ENCODE data around the gene CASP3. TPM values are rescaled to one million over a fixed set of nuclear protein-coding genes. Genes with fewer than 3 reads are reported as not detected.
"Not testable (repeated sequence)": the region's sequence is repeated elsewhere in the genome, so short reads cannot be mapped to it uniquely, and the experiment has no call there.

The CASP3 gene
- polyA plus RNA-seq, 3 donors = 30.8 to 32.5 (median 32.4) TPM

DNA sequence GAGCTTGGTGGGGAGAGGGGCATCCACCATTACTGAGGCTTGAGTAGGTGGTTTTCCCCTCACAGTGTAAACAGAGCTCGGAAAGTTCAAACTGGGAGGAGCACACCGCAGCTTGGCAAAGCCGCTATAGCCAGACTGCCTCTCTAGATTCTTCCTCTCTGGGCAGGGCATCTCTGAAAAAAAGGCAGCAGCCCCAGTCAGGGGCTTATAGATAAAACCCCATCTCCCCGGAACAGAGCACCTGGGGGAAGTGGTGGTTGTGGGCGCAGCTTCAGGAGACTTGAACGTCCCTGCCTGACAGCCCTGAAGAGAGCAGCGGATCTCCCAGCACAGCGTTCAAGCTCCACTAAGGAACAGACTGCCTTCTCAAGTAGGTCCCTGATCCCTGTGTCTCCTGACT is 48.3 kb downstream of the CASP3 start:
- DNase-seq = not testable (repeated sequence)

GRCh38 chr4:184599492-184600135 is 49.6 kb downstream of the CASP3 start:
- no peak for DNase-seq

GRCh38 chr4:184598753-184599491 is 50.3 kb downstream of the CASP3 start:
- DNase-seq = no peak

GRCh38 chr4:184596617-184597185 is 52.5 kb downstream of the CASP3 start:
- no peak for DNase-seq

DNA sequence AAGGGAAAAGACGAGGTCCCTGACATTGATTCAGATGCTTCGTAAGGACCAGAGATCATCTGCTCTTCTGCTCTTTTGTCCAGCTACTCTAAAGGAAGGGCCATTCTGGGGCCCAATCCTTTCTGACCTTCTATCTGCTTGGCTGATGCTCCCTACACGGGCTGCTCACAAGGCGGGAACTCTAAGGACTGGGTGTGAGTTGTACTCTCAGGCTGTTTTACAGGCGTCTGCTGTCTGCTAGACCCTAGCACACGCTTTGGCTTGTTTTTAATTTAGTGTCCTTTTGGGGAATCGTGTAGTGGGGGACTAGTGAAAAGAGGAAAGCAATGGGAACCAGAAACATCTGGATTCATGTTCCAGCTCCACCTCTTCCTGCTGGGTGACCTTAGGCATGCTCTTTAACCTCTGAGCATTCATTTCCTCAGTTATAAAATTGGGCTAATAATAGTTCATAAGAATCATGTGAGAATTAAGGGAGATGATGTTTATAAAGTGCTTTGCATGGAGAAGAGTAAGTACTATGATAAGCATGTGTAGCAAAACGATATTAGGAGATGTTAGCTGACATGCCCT is 53.1 kb downstream of the CASP3 start:
- no peak for DNase-seq

- no peak for DNase-seq
Measured at GRCh38 chr4:184595430-184595829, 53.8 kb downstream of the CASP3 start.

- DNase-seq = no peak
Measured at GRCh38 chr4:184593461-184593860, 55.8 kb downstream of the CASP3 start.

DNA sequence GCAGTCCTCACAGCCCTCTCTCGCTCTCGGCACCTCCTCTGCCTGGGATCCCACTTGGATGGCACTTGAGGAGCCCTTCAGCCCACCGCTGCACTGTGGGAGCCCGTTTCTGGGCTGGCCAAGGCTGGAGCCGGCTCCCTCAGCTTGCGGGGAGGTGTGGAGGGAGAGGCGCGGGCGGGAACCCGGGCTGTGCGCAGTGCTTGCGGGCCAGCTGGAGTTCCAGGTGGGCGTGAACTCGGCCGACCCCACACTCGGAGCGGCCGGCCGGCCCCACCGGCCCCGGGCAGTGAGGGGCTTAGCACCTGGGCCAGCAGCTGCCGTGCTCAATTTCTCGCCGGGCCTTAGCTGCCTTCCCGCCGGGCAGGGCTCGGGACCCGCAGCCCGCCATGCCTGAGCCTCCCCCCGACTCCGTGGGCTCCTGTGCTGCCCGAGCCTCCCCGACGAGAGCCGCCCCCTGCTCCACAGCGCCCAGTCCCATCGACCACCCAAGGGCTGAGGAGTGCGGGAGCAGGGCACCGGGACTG is 57.4 kb downstream of the CASP3 start:
- DNase-seq = not testable (repeated sequence)

GRCh38 chr4:184591070-184591677 is 58.1 kb downstream of the CASP3 start:
- no peak for DNase-seq

DNA sequence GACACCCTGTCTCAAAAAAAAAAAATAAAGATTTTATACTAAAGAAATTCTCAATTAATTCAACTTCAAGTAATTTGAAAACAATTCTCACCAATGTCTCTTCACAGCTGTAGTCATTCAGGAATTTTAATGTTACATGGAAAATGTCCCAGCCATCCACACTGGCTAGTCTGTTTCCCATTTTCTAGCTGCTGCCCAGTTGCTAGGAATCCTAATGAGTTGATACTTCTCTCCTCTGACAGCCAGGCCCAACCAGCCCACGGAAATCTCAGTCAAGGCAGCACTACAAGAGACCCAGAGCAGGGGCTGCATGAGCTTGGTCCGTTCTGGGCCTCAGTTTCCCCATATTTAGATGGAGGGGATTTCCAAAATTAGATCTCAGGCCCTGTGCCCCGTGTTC is 59.1 kb downstream of the CASP3 start:
- no peak for DNase-seq

DNA sequence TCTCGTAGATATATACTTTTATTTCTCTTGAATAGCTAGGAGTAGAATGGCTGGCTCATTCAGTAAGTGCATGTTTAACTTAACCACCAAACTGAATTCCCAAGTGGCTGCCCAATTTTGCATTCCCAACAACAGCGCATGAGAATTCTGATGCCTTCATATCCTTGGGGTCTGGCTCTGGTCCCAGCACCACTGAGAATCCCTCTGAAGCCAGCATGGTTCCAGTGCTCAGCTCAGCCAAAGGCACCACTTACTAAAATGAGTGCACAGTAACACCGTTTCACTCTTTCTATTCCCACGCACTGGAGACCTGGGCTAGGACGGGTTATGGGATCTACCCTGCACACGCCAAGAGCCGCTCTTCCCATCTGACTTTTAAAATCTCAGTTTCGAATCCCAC is 60.4 kb downstream of the CASP3 start:
- DNase-seq = no peak

DNA sequence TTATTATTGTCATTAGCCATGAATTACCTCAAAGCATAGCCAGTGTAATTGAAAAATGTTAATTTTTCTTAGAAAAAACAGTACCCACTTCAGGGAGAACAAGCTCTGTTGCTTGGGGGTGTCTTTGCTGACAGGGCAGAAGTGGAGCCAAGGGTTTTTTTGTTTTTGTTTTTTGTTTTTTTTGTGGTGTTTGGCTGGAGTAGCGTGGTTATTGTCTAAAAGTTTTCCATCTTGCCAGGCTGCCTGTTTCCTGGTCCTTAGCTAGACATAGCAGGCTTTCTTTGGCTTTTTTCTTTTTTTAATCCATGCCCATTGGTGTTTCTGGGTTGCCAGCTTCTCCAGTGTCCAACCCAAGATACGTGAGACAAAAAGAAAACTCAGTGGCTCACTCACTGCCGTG is 61.5 kb downstream of the CASP3 start:
- no peak for DNase-seq

DNA sequence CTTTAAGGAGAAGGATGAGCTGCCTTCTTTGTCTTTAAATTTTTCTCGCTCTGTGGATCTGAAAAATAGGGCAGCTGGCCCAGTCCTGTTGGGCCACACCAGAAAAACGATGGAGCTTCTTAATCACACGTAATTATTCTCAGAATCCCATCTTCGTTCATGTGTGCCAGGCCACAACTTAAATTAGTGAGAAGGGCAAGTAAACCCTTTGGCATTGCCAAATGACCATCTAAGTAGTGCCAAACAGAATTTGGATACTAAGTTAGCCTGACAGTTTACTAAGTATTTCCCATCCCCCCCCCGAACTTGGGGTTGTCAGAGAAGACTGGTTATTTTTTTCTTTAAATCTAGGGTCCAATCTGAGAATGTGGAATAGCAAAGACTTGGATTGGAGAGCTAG is 62.0 kb downstream of the CASP3 start:
- DNase-seq = no peak

- DNase-seq = no peak
Measured at GRCh38 chr4:184583738-184584502, 65.3 kb downstream of the CASP3 start.

Other genes with a start within 250 kb of the CASP3 start
- gene IRF2, start 174.9 kb downstream of the CASP3 start, polyA plus RNA-seq (ENCODE audit: insufficient read length in 3 of 3) = 10 to 100 TPM; 31.3 to 33.5 (median 33.1) TPM
- 10 to 100 TPM; 23.4 to 36.5 (median 36.3) TPM for gene PRIMPOL, start 291 bp upstream of the CASP3 start, polyA plus RNA-seq (ENCODE audit: insufficient read length in 3 of 3)
- 10 to 100 TPM; 38.0 to 47.1 (median 43.1) TPM for gene CENPU, start 84.6 kb upstream of the CASP3 start, polyA plus RNA-seq (ENCODE audit: insufficient read length in 3 of 3)
- gene ACSL1, start 176.5 kb upstream of the CASP3 start, polyA plus RNA-seq (ENCODE audit: insufficient read length in 3 of 3) = 10 to 100 TPM; 46.8 to 64.5 (median 50.9) TPM

All from renal pelvis (tissue), 4 donors.